H1 (cell line): ENCODE data around the gene ALG5. TPM values are rescaled to one million over a fixed set of nuclear protein-coding genes. Genes with fewer than 3 reads are reported as not detected.

Experiments
- CTCF ChIA-PET: fragments of 300-600 bp; sonication (Branson Sonifier 250); formaldehyde crosslinking; loops from one replicate; lab custom pipeline; 2021; ENCODE audit not compliant: partially characterized antibody; lab: Charles Lee
- POLR2A ChIA-PET: fragments of 300-600 bp; sonication (Branson Sonifier 250); formaldehyde crosslinking; loops from one replicate; lab custom pipeline; 2021; ENCODE audit warnings: inconsistent platforms; ENCODE audit not compliant: partially characterized antibody; lab: Charles Lee
- DNase-seq, 2 experiments: peaks; one replicate each; pipeline versions ENCODE4 v3.0.0 to v3.0.0-alpha.2; 2010 to 2022; ENCODE audit warnings: low spot score in 2 of 2, low read depth in 1 of 2, mixed read lengths in 1 of 2
- FAIRE-seq: peaks from 2 replicates; lab custom pipeline; 2011; peaks lifted over from hg19 to GRCh38; lab: Jason Lieb, UNC
- H2AFZ ChIP-seq: 2 replicates; pipeline ENCODE4 v1.8.1; 2012; ENCODE audit warnings: low read length, inconsistent platforms
- H2AK5ac ChIP-seq: 2 replicates; pipeline ENCODE4 v1.6.1; 2013; ENCODE audit warnings: low read depth, low read length
- H2BK120ac ChIP-seq: replicated peaks from 2 replicates; pipeline ENCODE3; 2013; ENCODE audit warnings: low read depth, low read length, inconsistent platforms
- H2BK12ac ChIP-seq: 2 replicates; pipeline ENCODE4 v1.6.1; 2013; ENCODE audit warnings: low read depth, low read length
- H2BK15ac ChIP-seq: 2 replicates; pipeline ENCODE4 v1.6.1; 2013; ENCODE audit warnings: low read length
- H2BK20ac ChIP-seq: 2 replicates; pipeline ENCODE4 v1.6.1; 2013; ENCODE audit warnings: low read length
- H2BK5ac ChIP-seq: 2 replicates; pipeline ENCODE4 v1.6.1; 2013; ENCODE audit warnings: low read depth, low read length
- H3K14ac ChIP-seq: 2 replicates; pipeline ENCODE4 v1.6.1; 2013; ENCODE audit warnings: inconsistent platforms; ENCODE audit not compliant: insufficient read length
- H3K18ac ChIP-seq: 2 replicates; pipeline ENCODE4 v1.6.1; 2013; ENCODE audit warnings: low read length; ENCODE audit errors: extremely low read depth
- H3K23ac ChIP-seq: 2 replicates; pipeline ENCODE4 v1.6.1; 2013; ENCODE audit warnings: inconsistent platforms; ENCODE audit not compliant: insufficient read length
- H3K23me2 ChIP-seq: 2 replicates; pipeline ENCODE4 v1.6.1; 2013; ENCODE audit warnings: low read depth, low read length
- H3K27ac ChIP-seq: 2 replicates; pipeline ENCODE4 v1.6.1; 2011; ENCODE audit warnings: low read depth, low read length, inconsistent platforms
- H3K27me3 ChIP-seq, 4 experiments: replicated peaks in 1 of 4; 1 replicate in 1 of 4; 2 replicates in 3 of 4; pipeline versions ENCODE4 v1.6.1 to v1.8.1; 2011 to 2013; ENCODE audit warnings: low read length in 3 of 4, mild to moderate bottlenecking in 3 of 4, inconsistent platforms in 2 of 4, mixed read lengths in 2 of 4, moderate library complexity in 1 of 4; ENCODE audit not compliant: control insufficient read depth in 3 of 4, insufficient read depth in 3 of 4; ENCODE audit errors: extremely low read depth in 1 of 4
- H3K36me3 ChIP-seq, 4 experiments: 2 replicates each; pipeline versions ENCODE4 v1.6.1 to v1.8.1; 2011 to 2013; ENCODE audit warnings: mild to moderate bottlenecking in 4 of 4, low read length in 3 of 4, moderate library complexity in 2 of 4, control low read depth in 1 of 4, inconsistent platforms in 1 of 4; ENCODE audit not compliant: insufficient read depth in 4 of 4, control insufficient read depth in 2 of 4
- H3K4ac ChIP-seq: replicated peaks from 2 replicates; pipeline ENCODE3; 2013; ENCODE audit warnings: low read length, low read depth, mixed read lengths, inconsistent platforms; ENCODE audit not compliant: insufficient read length
- H3K4me1 ChIP-seq, 4 experiments: replicated peaks in 1 of 4; 1 replicate in 1 of 4; 2 replicates in 3 of 4; pipeline versions ENCODE4 v1.6.1 to v1.8.1; 2011 to 2013; ENCODE audit warnings: low read length in 3 of 4, inconsistent platforms in 2 of 4, mixed read lengths in 1 of 4; ENCODE audit not compliant: insufficient read depth in 4 of 4, control insufficient read depth in 3 of 4
- H3K4me2 ChIP-seq, 2 experiments: 2 replicates each; pipeline versions ENCODE4 v1.6.1 to v1.8.1; 2011 to 2013; ENCODE audit warnings: low read depth in 2 of 2, low read length in 2 of 2, control low read depth in 1 of 2, inconsistent platforms in 1 of 2, mild to moderate bottlenecking in 1 of 2; ENCODE audit not compliant: insufficient read depth in 1 of 2
- H3K4me3 ChIP-seq, 4 experiments: fragments of 200-600, 300-600 bp in 1 of 4; sonication (generic), shearing (Covaris generic), sonication (Bioruptor Twin) in 1 of 4; 2 replicates each; pipeline versions ENCODE4 v1.5.1 to v1.8.1; 2011 to 2016; ENCODE audit warnings: low read length in 4 of 4, low read depth in 3 of 4, control low read depth in 2 of 4, inconsistent platforms in 2 of 4, mild to moderate bottlenecking in 2 of 4, mixed read lengths in 1 of 4, moderate library complexity in 1 of 4; ENCODE audit not compliant: insufficient read depth in 2 of 4; ENCODE audit errors: extremely low read depth in 1 of 4
- H3K56ac ChIP-seq: replicated peaks from 2 replicates; pipeline ENCODE3; 2013; ENCODE audit warnings: low read depth, mild to moderate bottlenecking, mixed read lengths, low read length, inconsistent platforms; ENCODE audit not compliant: insufficient read length
- H3K79me1 ChIP-seq: 2 replicates; pipeline ENCODE4 v1.6.1; 2013; ENCODE audit warnings: low read depth, low read length, control low read depth
- H3K79me2 ChIP-seq, 2 experiments: 2 replicates each; pipeline versions ENCODE4 v1.6.1 to v1.8.1; 2012 to 2013; ENCODE audit warnings: low read length in 2 of 2, mild to moderate bottlenecking in 2 of 2, inconsistent platforms in 1 of 2; ENCODE audit not compliant: insufficient read depth in 2 of 2, control insufficient read depth in 1 of 2
- H3K9ac ChIP-seq, 4 experiments: replicated peaks in 1 of 4; 1 replicate in 1 of 4; 2 replicates in 3 of 4; pipeline versions ENCODE4 v1.6.1 to v1.8.1; 2011 to 2013; ENCODE audit warnings: low read depth in 3 of 4, low read length in 3 of 4, control low read depth in 2 of 4, mild to moderate bottlenecking in 2 of 4, moderate library complexity in 2 of 4, inconsistent platforms in 1 of 4; ENCODE audit errors: extremely low read depth in 1 of 4
- H3K9me3 ChIP-seq, 2 experiments: 2 replicates each; pipeline versions ENCODE4 v1.6.1 to v1.8.1; 2012 to 2013; ENCODE audit warnings: mild to moderate bottlenecking in 2 of 2, moderate library complexity in 2 of 2, control low read depth in 1 of 2, inconsistent platforms in 1 of 2, low read depth in 1 of 2, low read length in 1 of 2, mixed read lengths in 1 of 2; ENCODE audit not compliant: insufficient read depth in 2 of 2
- H4K20me1 ChIP-seq, 2 experiments: replicated peaks in 1 of 2; 2 replicates each; pipeline versions ENCODE3 to v1.8.1; 2011 to 2013; ENCODE audit warnings: inconsistent platforms in 2 of 2, low read length in 2 of 2, mild to moderate bottlenecking in 1 of 2; ENCODE audit not compliant: insufficient read depth in 2 of 2, control insufficient read depth in 1 of 2
- H4K5ac ChIP-seq: 2 replicates; pipeline ENCODE4 v1.6.1; 2013; ENCODE audit warnings: low read length, low read depth, mixed read lengths, inconsistent platforms; ENCODE audit not compliant: insufficient read length
- H4K8ac ChIP-seq: 2 replicates; pipeline ENCODE4 v1.8.0; 2013; ENCODE audit warnings: mild to moderate bottlenecking, moderate library complexity, low read length, inconsistent platforms; ENCODE audit not compliant: insufficient read depth; ENCODE audit errors: extremely low read depth
- H4K91ac ChIP-seq: replicated peaks from 2 replicates; pipeline ENCODE3; 2013; ENCODE audit warnings: low read length, mixed read lengths, inconsistent platforms; ENCODE audit not compliant: insufficient read length
- ATF3 ChIP-seq: IDR thresholded peaks from 2 replicates; pipeline ENCODE4 v1.6.1; 2011; ENCODE audit warnings: low read depth, mild to moderate bottlenecking, low read length; ENCODE audit not compliant: insufficient read depth
- BACH1 ChIP-seq: IDR thresholded peaks from 2 replicates; pipeline ENCODE4 v1.6.1; 2012; ENCODE audit warnings: low read length, improper control_type of control experiment
- BRCA1 ChIP-seq: IDR thresholded peaks from 2 replicates; pipeline ENCODE4 v1.6.1; 2012; ENCODE audit warnings: low read depth, low read length, improper control_type of control experiment
- CHD2 ChIP-seq: IDR thresholded peaks from 2 replicates; pipeline ENCODE4 v1.6.1; 2012; ENCODE audit warnings: low read length, improper control_type of control experiment
- EGR1 ChIP-seq: IDR thresholded peaks from 2 replicates; pipeline ENCODE4 v1.6.1; 2011; ENCODE audit warnings: low read depth, low read length, borderline replicate concordance
- GTF2F1 ChIP-seq: IDR thresholded peaks from 2 replicates; pipeline ENCODE4 v1.6.1; 2012; ENCODE audit warnings: low read depth, low read length, improper control_type of control experiment, borderline replicate concordance
- HDAC2 ChIP-seq, 2 experiments: fragments of 300-600 bp in 1 of 2; sonication (generic) in 1 of 2; IDR thresholded peaks; 2 replicates each; pipeline ENCODE4 v1.6.1; 2011 to 2012; ENCODE audit warnings: low read depth in 2 of 2, low read length in 2 of 2, mild to moderate bottlenecking in 2 of 2, moderate library complexity in 2 of 2, borderline replicate concordance in 1 of 2, inconsistent platforms in 1 of 2
- HDAC6 ChIP-seq: IDR thresholded peaks from one replicate; pipeline ENCODE4 v1.7.1; 2012; ENCODE audit warnings: low read depth, mild to moderate bottlenecking, inconsistent platforms, low read length, moderate library complexity
- JUN ChIP-seq: IDR thresholded peaks from 2 replicates; pipeline ENCODE4 v1.6.1; 2011; ENCODE audit warnings: low read depth, mild to moderate bottlenecking, improper control_type of control experiment, low read length
- NRF1 ChIP-seq: IDR thresholded peaks from 2 replicates; pipeline ENCODE4 v1.6.1; 2011; ENCODE audit warnings: mild to moderate bottlenecking, low read depth, low read length, improper control_type of control experiment
- SIRT6 ChIP-seq: IDR thresholded peaks from one replicate; pipeline ENCODE4 v1.7.1; 2012; ENCODE audit warnings: low read length, inconsistent platforms
- SP1 ChIP-seq: IDR thresholded peaks from 2 replicates; pipeline ENCODE4 v1.6.1; 2011; ENCODE audit warnings: low read depth, low read length
- SP4 ChIP-seq: IDR thresholded peaks from 2 replicates; pipeline ENCODE4 v1.6.1; 2012; ENCODE audit warnings: low read length, inconsistent platforms
- TEAD4 ChIP-seq: IDR thresholded peaks from 2 replicates; pipeline ENCODE4 v1.6.1; 2012; ENCODE audit warnings: low read depth, low read length, inconsistent platforms, mixed read lengths
- USF2 ChIP-seq: IDR thresholded peaks from 2 replicates; pipeline ENCODE4 v1.6.1; 2011; ENCODE audit warnings: low read length, improper control_type of control experiment
- polyA plus RNA-seq, 7 experiments: library from polyadenylated mRNA; depleted of rRNA in 3 of 7; stranded (reverse) in 5 of 7; unstranded in 2 of 7; fragments of >200 nt in 5 of 7; fragments of 200-250 nt in 2 of 7; gene quantifications; 1 replicate in 5 of 7; 2 replicates in 1 of 7; 4 replicates in 1 of 7; pipeline versions ENCODE4 v1.2.1 to v1.2.3, GENCODE V29; 2011 to 2013; ENCODE audit warnings: missing spikeins in 2 of 7, mixed read lengths in 2 of 7
- total RNA-seq: library from RNA; stranded (reverse); fragmentation: NEBNext Ultra II Directional; extraction: Animal tissue kit (Norgen Biotek cat#: 25700); gene quantifications from 2 replicates; pipeline ENCODE4 v1.2.1, GENCODE V29; 2021

The ALG5 gene
- total and polyA plus RNA-seq, 2 of the 8 experiments (the other 6 are each of a cell fraction or from before 2014, with no cell fraction given): 15.0 to 24.3 TPM

- Histone ChIP-seq H3K23ac (no peak overlapping the region), H2AFZ (no peak overlapping the region), H3K14ac (no peak overlapping the region), H3K27me3 (no peaks in the 10 kb centered on the region), H3K36me3 (peaks cover 0 to 13% (median 0%) of the 10 kb centered on the region in 4 experiments; a peak in 3 of 8 replicates), H2BK20ac (no peak overlapping the region), H3K79me2 (no peaks in the 10 kb centered on the region), H4K5ac (no peak overlapping the region), H3K4me2 (no peak overlapping the region), H4K8ac (no peak overlapping the region), H3K4me3 (no peak overlapping the region), H2BK120ac (no peak overlapping the region), H3K56ac (no peak overlapping the region), H3K18ac (no peak overlapping the region), H3K27ac (no peak overlapping the region), H2BK15ac (no peak overlapping the region), H3K9me3 (no peaks in the 10 kb centered on the region), H2BK5ac (no peak overlapping the region), H4K20me1 (peaks cover 0 to 2% of the 10 kb centered on the region in 2 experiments), H2AK5ac (no peak overlapping the region), H3K23me2 (no peaks in the 10 kb centered on the region), H2BK12ac (no peak overlapping the region), H3K9ac (no peak overlapping the region), H4K91ac (no peak overlapping the region), H3K79me1 (no peaks in the 10 kb centered on the region), H3K4ac (no peak overlapping the region), H3K4me1 (0 out of 7 replicates have a peak, but pooled peaks cover 0 to 3% (median 0%) of the 10 kb centered on the region in 4 experiments)
- FAIRE-seq: no peak
- ChIA-PET CTCF (interaction anchor here (1.1 to 1.7 kb wide), 3 partner anchors 14 to 96 kb away, joined by 3 to 5 read pairs (median 3); no protein-coding TSS in a partner anchor), POLR2A (no interaction called here)
- DNase-seq: no peak
- TF ChIP-seq ATF3: no peak
- TF ChIP-seq HDAC6: no peak
- TF ChIP-seq GTF2F1: no peak
- TF ChIP-seq SIRT6: no peak
- no peak for TF ChIP-seq NRF1
- TF ChIP-seq SP1: no peak
- TF ChIP-seq BACH1: no peak
- TF ChIP-seq USF2: no peak
- TF ChIP-seq SP4: no peak
- no peak for TF ChIP-seq BRCA1
- no peak for TF ChIP-seq HDAC2 (IDR thresholded peaks at IDR 0.05; ENCODE audit: borderline replicate concordance in 1 of 2, low read depth in 2 of 2, low read length in 2 of 2)
- TF ChIP-seq JUN: no peak
- TF ChIP-seq EGR1: no peak
- TF ChIP-seq TEAD4: no peak
- TF ChIP-seq CHD2: no peak
Measured at GRCh38 chr13:36954542-36954941, 44.6 kb downstream of the ALG5 start.
